ENCODE data around the gene RLBP1.
"Not testable (repeated sequence)": the region's sequence is repeated elsewhere in the genome, so short reads cannot be mapped to it uniquely, and the experiment has no call there.

RLBP1 gene
- total RNA-seq: 0 reads per million in 2 donors

DNA sequence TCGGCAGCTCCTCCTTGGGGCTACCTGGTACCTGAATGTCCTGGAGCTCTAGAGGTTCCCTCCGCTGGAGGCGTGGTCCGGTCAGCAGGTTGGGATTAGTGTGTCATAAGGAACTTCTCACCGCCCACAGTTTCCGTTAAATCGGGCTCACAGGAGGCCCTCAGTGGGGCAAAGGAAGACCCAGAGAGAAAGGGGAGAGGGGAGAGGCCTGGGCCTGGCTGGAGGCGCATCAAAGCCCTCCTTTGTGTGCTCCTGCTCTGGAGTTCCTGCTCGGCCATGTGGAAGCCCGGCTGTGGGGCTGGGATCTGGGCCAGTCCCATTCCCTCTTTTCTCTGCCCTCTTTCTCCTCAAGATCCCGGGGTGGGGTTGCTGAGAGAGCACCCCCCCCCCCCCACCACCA lies at the start of gene RLBP1:
TSS of gene RLBP1 (minus strand) at position 37 of the 400 bp plus-strand sequence. CDS start 2,604 bp downstream, outside the sequence.
- no peak for DNase-seq

DNA sequence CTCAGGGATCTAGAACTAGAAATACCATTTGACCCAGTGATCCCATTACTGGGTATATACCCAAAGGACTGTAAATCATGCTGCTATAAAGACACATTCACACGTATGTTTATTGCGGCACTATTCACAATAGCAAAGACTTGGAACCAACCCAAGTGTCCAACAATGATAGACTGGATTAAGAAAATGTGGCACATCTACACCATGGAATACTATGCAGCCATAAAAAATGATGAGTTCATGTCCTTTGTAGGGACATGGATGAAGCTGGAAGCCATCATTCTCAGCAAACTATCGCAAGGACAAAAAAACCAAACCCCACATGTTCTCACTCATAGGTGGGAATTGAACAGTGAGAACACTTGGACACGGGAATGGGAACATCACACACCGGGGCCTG lies 28.8 kb upstream of the RLBP1 start:
- DNase-seq: not testable (repeated sequence)

DNA sequence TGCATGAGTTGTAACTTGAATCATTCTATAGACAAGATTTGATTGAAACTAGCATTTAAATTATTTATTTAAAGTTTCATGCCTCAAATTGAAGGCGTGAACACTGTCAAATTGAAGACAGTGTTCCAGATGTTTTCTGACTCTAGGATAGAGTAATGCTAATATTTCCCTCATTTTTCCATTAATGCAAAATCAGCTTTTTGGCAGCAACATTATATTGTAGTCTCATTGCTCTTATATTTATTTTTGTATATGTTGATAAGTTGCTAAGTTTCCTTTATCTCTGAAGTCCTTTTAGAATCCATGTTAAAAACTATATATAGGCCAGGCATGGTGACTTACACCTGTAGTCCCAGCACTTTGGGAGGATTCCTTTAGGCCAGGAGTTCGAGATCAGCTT lies 27.2 kb upstream of the RLBP1 start:
- no peak for DNase-seq

DNA sequence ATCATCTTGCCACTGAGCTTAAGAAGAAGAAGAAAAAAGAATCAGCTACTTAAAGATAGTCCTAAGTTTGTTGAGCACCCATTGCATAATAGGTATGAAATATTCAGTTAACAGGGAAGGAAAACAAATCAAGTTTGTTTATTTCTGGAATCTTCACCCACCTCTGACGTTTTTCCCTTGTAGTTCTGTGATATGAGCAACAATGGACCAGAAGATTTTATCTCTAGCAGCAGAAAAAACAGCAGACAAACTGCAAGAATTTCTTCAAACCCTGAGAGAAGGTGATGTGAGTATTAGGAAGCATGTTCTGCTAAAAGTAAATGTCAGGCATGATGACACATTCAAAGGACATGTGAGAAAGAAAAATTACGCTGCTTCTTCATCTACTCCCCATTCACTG lies 26.1 kb upstream of the RLBP1 start:
- DNase-seq: no peak

DNA sequence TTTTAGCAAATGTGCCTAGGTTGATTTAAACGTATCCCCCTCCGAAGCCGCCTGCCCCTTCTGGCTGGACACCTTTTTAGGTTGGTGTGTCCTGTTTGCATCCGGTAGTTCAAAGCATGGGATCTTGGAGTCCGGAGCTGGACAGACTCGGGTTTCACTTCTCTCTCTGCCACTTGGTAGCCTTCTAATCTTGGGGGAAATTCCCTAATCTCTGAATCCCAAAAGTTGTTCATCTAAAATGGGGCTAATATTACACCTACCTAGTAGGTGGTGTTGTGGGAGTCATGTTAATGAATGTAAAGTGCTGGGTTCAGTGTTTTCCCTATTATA lies 23.2 kb upstream of the RLBP1 start:
- DNase-seq: no peak

- peak; percentile 79 for DNase-seq
Measured at GRCh38 chr15:89243691-89244573, 22.6 kb upstream of the RLBP1 start, which contains the start of gene FANCI. TSS of gene FANCI (plus strand) at chr15:89243979. CDS start at chr15:89247648, 3,669 bp downstream.

GRCh38 chr15:89243046-89243690 lies 21.8 kb upstream of the RLBP1 start:
- DNase-seq: no peak

GRCh38 chr15:89239883-89240810 lies 18.8 kb upstream of the RLBP1 start:
- DNase-seq: not testable (repeated sequence)

DNA sequence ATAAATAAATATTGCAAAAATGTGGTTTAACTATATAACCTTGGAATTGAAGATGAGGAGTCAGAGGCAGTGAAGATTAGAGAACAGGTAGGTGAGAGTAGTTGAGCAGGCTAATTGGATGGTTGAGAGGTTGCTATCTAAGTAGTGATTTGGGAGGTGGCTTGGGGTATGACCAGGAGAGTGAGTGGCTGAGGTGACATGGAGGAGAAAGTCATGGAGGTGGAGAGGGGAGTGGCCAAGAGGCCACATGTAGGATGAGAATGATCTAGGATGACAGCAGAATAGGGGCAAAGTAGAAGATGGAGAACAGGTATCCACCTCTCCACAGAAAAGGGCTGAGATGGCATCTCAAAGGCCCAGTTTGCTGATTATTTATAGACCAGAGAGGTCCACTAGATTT lies 10.5 kb upstream of the RLBP1 start:
- DNase-seq: no peak

GRCh38 chr15:89230277-89230676 lies 8.9 kb upstream of the RLBP1 start:
- DNase-seq: no peak

DNA sequence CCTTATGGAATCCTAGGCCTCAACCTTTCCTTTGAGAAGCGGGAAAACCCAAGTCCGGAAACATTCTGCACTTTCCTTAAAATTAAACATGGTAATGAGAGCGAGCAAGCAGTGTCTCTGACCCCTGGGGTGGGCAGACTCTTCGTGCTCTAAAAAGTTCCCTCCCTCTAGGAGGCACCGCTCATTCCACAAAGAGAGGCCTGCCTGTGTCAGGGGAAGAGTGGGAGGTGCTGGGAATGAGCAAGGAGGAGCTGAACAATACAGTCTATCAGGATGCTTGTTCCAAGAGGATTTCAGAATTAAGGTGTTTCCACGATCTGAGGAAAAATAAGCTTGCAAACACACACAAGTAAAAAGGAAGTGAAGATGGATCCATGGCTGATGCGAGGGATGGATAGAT lies 6.0 kb upstream of the RLBP1 start:
- DNase-seq: no peak

GRCh38 chr15:89226359-89227221 lies 5.2 kb upstream of the RLBP1 start:
- DNase-seq: no peak

DNA sequence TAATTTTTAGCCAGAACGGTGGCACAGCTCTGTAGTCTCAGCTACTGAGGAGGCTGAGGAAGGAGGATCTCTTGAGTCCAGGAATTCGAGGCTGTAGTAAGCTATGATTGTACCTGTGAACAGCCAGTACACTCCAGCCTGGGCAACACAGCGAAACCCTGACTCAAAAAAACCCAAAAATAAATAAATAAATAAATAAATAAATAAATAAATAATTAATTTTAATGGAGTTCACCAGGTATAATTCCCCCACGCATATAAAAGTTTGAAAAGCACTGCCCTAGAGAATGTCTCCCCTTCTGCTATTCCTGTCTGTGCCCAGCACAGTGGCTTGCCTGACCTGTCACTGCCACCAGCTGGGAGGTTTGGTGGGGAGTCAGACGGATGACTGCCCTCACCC lies 4.2 kb upstream of the RLBP1 start:
- DNase-seq: no peak

GRCh38 chr15:89218531-89218930 lies 2.8 kb downstream of the RLBP1 start:
- no peak for DNase-seq

GRCh38 chr15:89217686-89218376 lies 3.5 kb downstream of the RLBP1 start:
- no peak for DNase-seq

GRCh38 chr15:89217031-89217430 lies 4.3 kb downstream of the RLBP1 start:
- DNase-seq: no peak

DNA sequence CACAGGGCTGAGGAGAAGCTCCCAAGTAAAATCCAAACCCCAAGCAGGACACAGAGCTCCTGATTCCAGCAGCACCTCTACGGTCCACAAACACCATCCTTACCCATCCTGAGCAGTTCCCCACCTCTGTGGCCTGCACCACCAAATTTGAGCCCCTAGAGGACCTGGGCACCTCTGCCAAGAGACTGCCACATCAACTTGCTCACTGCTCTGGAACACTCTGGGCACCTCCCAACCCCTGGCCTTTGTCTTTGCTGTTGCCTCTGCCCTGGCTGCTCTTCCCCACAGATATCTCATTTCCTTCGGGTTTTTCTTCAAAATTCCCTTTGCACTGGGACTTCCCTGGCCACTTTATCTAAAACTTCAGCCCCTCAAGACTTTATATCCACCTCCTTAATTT lies 5.8 kb downstream of the RLBP1 start:
- DNase-seq: no peak

- no peak for DNase-seq
Measured at GRCh38 chr15:89211678-89212170, 9.7 kb downstream of the RLBP1 start.

GRCh38 chr15:89209057-89209456 lies 12.3 kb downstream of the RLBP1 start:
- DNase-seq: no peak

DNA sequence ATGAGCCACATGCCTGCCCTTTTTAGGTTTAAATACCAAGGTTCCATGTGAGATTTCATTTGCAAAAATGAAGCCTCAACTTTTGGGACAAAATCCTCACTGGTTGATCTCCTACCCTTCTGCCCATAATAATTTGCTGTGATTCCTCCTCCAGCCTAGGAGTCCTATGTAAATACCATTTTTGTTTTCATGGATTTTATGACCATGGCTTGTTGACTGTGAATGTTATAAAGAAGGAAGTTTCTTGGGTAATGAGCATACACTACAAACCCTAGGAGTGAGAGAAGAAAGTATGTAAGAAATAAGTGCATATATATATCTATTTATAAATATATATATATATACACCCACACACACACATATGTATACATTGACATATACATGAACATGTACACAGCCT lies 13.1 kb downstream of the RLBP1 start:
- DNase-seq: no peak

DNA sequence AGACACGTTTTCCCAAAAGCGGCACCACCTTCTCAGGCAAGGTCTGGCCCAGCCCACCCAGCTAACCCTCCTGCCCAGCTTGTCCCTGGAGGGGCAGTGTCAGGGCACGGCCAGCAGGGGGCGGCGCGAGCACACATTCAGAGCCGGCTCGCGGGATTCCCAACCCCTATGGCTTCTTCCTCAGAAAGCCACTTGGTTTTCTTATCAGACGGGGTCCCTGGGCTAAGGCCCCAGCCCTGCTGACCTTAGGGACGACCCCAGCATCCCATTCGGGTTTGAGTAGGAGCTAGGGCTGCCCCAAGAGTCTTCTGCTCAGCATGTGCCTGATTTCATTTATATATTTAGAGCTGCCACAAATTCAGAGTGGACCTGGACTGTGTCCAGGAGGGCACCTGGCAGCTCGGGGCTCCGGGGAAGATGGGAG lies 14.5 kb downstream of the RLBP1 start:
- peak; percentile 41 for DNase-seq
